ENCODE data around the gene DLG2.

DNA sequence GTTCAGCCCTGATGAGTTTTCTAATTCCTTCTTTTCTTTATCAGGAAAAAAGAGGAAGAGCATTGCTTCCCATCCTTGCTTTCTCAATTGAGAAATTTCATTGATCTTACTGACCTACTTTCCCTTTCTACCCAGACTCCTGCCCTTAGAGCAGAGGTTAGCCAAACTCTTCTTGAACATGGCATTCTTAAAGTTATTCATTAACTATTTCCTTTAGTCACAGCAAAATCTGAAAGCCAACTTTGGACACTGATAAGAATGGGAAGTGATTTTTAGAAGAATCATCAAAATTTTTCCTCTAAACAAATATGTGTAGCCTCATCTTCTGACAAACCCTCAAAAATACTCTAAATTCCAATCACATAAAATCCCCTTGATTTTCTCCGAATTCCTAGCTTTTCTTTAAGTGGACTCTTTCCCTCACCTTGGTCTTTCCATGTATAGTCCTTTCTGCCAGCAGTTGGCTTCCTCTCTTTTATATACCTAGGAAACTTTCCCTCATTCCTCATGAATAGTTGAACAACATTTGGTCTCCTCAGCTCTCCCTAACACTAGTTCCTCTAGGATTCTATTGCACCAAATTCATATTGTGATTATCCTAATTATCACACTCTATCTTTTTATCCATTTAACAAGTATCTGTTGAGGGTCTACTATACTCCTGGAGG is 1774.2 kb downstream of the DLG2 start:
- TF ChIP-seq, protein P1, sequence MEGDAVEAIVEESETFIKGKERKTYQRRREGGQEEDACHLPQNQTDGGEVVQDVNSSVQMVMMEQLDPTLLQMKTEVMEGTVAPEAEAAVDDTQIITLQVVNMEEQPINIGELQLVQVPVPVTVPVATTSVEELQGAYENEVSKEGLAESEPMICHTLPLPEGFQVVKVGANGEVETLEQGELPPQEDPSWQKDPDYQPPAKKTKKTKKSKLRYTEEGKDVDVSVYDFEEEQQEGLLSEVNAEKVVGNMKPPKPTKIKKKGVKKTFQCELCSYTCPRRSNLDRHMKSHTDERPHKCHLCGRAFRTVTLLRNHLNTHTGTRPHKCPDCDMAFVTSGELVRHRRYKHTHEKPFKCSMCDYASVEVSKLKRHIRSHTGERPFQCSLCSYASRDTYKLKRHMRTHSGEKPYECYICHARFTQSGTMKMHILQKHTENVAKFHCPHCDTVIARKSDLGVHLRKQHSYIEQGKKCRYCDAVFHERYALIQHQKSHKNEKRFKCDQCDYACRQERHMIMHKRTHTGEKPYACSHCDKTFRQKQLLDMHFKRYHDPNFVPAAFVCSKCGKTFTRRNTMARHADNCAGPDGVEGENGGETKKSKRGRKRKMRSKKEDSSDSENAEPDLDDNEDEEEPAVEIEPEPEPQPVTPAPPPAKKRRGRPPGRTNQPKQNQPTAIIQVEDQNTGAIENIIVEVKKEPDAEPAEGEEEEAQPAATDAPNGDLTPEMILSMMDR (IDR thresholded peaks at IDR 0.05 in 4 of 5, conservative IDR thresholded peaks at IDR 0.05 in 1 of 5): no peak
- no peak for TF ChIP-seq POLR2A (IDR thresholded peaks at IDR 0.05)
